ENCODE results near the gene PRAMEF2.
"Not testable (repeated sequence)": the region's sequence is repeated elsewhere in the genome, so short reads cannot be mapped to it uniquely, and the experiment has no call there.

DNA sequence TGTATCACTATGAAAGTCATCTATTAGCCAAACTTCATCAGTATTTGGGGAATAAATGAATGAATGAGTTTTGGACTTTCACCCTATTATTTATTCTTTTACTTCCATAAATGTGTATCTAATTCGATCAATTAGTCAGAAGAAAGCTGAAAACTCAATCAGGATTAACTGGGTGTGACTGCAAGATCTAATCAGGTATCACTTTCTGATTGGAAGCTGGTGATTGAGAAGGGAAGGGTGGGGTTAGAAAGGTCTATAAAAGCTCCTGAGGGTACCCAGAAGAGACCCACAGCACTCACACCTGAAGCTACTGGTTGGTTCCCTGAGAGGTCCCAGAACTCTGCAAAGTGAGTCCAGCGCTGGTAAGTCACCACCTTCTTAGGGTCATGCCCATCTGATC lies at the start of gene PRAMEF2:
- TF ChIP-seq, protein P1, sequence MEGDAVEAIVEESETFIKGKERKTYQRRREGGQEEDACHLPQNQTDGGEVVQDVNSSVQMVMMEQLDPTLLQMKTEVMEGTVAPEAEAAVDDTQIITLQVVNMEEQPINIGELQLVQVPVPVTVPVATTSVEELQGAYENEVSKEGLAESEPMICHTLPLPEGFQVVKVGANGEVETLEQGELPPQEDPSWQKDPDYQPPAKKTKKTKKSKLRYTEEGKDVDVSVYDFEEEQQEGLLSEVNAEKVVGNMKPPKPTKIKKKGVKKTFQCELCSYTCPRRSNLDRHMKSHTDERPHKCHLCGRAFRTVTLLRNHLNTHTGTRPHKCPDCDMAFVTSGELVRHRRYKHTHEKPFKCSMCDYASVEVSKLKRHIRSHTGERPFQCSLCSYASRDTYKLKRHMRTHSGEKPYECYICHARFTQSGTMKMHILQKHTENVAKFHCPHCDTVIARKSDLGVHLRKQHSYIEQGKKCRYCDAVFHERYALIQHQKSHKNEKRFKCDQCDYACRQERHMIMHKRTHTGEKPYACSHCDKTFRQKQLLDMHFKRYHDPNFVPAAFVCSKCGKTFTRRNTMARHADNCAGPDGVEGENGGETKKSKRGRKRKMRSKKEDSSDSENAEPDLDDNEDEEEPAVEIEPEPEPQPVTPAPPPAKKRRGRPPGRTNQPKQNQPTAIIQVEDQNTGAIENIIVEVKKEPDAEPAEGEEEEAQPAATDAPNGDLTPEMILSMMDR (tag by site-specific recombination; IDR thresholded peaks at IDR 0.05): not testable (repeated sequence)
- not testable (repeated sequence) for TF ChIP-seq ZNF510 (tag by site-specific recombination; IDR thresholded peaks at IDR 0.05; ENCODE audit: insufficient replicate concordance); OSR2 (tag by site-specific recombination; IDR thresholded peaks at IDR 0.05); BCL11B (tag by site-specific recombination; IDR thresholded peaks at IDR 0.05; ENCODE audit: low read depth); ZNF26 (tag by site-specific recombination; IDR thresholded peaks at IDR 0.05); ZFHX2 (tag by site-specific recombination; conservative IDR thresholded peaks at IDR 0.05); ZNF211 (tag by site-specific recombination; IDR thresholded peaks at IDR 0.05; ENCODE audit: low read depth)
